HCT116 (cell line): ENCODE data around the gene KIRREL2. TPM values are rescaled to one million over a fixed set of nuclear protein-coding genes. Genes with fewer than 3 reads are reported as not detected.

ENCODE experiments used
- ATAC-seq: fragments of 200-7000 bp; cut with Tn5 transposase; 2 replicates; pipeline ENCODE4 v1.9.1; 2020; ENCODE audit warnings: mild to moderate bottlenecking, moderate library complexity
- BruUV-seq: library from RNA; stranded (reverse); fragments of 400-500 nt; replicated peaks from 2 replicates; lab custom pipeline; 2021; lab: Mats Ljungman, UMichigan
- CTCF ChIA-PET: fragments of 300-600 bp; sonication (Branson Sonifier 250); formaldehyde crosslinking; loops from one replicate; lab custom pipeline; 2021; ENCODE audit warnings: antibody characterized with exemption; lab: Charles Lee
- POLR2A ChIA-PET: fragments of 300-600, 350-600 bp; sonication (Branson Sonifier 250); formaldehyde crosslinking; loops from one replicate; lab custom pipeline; 2021; ENCODE audit warnings: antibody characterized with exemption; lab: Charles Lee
- RAD21 ChIA-PET, 2 experiments: fragments of 300-600 bp; sonication (Branson Sonifier 250); formaldehyde crosslinking; loops; one replicate each; lab custom pipeline; 2023; ENCODE audit warnings: low total read pairs in 2 of 2; ENCODE audit not compliant: uncharacterized antibody in 2 of 2, unreplicated experiment in 2 of 2, low non-redundant PET in 1 of 2; lab: Charles Lee
- DNase-seq: peaks from one replicate; pipeline ENCODE4 v3.0.0-alpha.2; 2010; ENCODE audit warnings: low read depth, low spot score
- H2AFZ ChIP-seq: fragments of 200-600 bp; shearing (Covaris generic), sonication (generic); 2 replicates; pipeline ENCODE4 v1.6.1; 2017; ENCODE audit warnings: low read depth, mixed run types, mixed read lengths, antibody characterized with exemption, low read length; ENCODE audit not compliant: poor library complexity, severe bottlenecking
- H3K27ac ChIP-seq: 2 replicates; pipeline ENCODE4 v1.5.1; 2012; ENCODE audit warnings: low read depth, low read length
- H3K27me3 ChIP-seq: fragments of 200-600 bp; sonication (generic); 2 replicates; pipeline ENCODE4 v1.6.1; 2016; ENCODE audit warnings: mixed run types, low read length, mixed read lengths; ENCODE audit not compliant: insufficient read depth
- H3K36me3 ChIP-seq, 2 experiments: fragments of 200-500 bp in 1 of 2; fragments of 200-600 bp in 1 of 2; sonication (Bioruptor generic) in 1 of 2; sonication (generic) in 1 of 2; 2 replicates each; pipeline versions ENCODE4 v1.5.1 to v1.6.1; 2014 to 2016; ENCODE audit warnings: low read length in 2 of 2, inconsistent platforms in 1 of 2, mixed read lengths in 1 of 2, mixed run types in 1 of 2; ENCODE audit not compliant: insufficient read depth in 2 of 2, control insufficient read depth in 1 of 2
- H3K4me1 ChIP-seq, 2 experiments: fragments of 200-600 bp in 1 of 2; sonication (generic) in 1 of 2; 2 replicates each; pipeline versions ENCODE4 v1.5.1 to v1.6.1; 2012 to 2017; ENCODE audit warnings: low read length in 2 of 2, inconsistent platforms in 1 of 2, mild to moderate bottlenecking in 1 of 2, mixed read lengths in 1 of 2, mixed run types in 1 of 2, moderate library complexity in 1 of 2; ENCODE audit not compliant: insufficient read depth in 2 of 2, control insufficient read depth in 1 of 2
- H3K4me2 ChIP-seq: fragments of 200-600 bp; sonication (generic); 2 replicates; pipeline ENCODE4 v1.6.1; 2017; ENCODE audit warnings: mixed run types, low read length, mixed read lengths
- H3K4me3 ChIP-seq, 2 experiments: fragments of 200-600 bp in 1 of 2; sonication (generic) in 1 of 2; replicated peaks in 1 of 2; 2 replicates each; pipeline ENCODE4 v1.5.1; 2011 to 2016; ENCODE audit warnings: low read length in 2 of 2, control low read depth in 1 of 2, low read depth in 1 of 2, mild to moderate bottlenecking in 1 of 2, mixed read lengths in 1 of 2, mixed run types in 1 of 2
- H3K79me2 ChIP-seq: fragments of 200-600 bp; sonication (generic); 2 replicates; pipeline ENCODE4 v1.6.1; 2017; ENCODE audit warnings: mild to moderate bottlenecking, mixed run types, low read length, moderate library complexity, mixed read lengths; ENCODE audit not compliant: insufficient read depth
- H3K9ac ChIP-seq: fragments of 200-600 bp; sonication (generic); 2 replicates; pipeline ENCODE4 v1.6.1; 2016; ENCODE audit warnings: low read length, mixed read lengths
- H3K9me2 ChIP-seq: fragments of 200-600 bp; sonication (generic), shearing (Covaris generic); 2 replicates; pipeline ENCODE4 v1.6.1; 2017; ENCODE audit warnings: mixed run types, mild to moderate bottlenecking, moderate library complexity; ENCODE audit not compliant: insufficient read depth
- H3K9me3 ChIP-seq, 2 experiments: fragments of 200-500 bp in 1 of 2; fragments of 200-600 bp in 1 of 2; sonication (Bioruptor generic) in 1 of 2; sonication (generic) in 1 of 2; 2 replicates each; pipeline ENCODE4 v1.6.1; 2014 to 2017; ENCODE audit warnings: low read length in 2 of 2, mixed read lengths in 2 of 2, inconsistent platforms in 1 of 2, low read depth in 1 of 2, mild to moderate bottlenecking in 1 of 2, mixed run types in 1 of 2, moderate library complexity in 1 of 2; ENCODE audit not compliant: control insufficient read depth in 1 of 2, insufficient read depth in 1 of 2
- H4K20me1 ChIP-seq: fragments of 200-600 bp; sonication (generic), shearing (Covaris generic); 2 replicates; pipeline ENCODE4 v1.6.1; 2017; ENCODE audit warnings: mixed run types, mild to moderate bottlenecking, moderate library complexity; ENCODE audit not compliant: insufficient read depth
- CTCF ChIP-seq, 3 experiments: fragments of 200-600 bp in 1 of 3; sonication (generic) in 1 of 3; IDR thresholded peaks in 2 of 3; conservative IDR thresholded peaks in 1 of 3; 2 replicates each; pipeline ENCODE4 v1.5.1; 2012 to 2017; ENCODE audit warnings: low read depth in 2 of 3, low read length in 2 of 3, antibody characterized with exemption in 1 of 3, borderline replicate concordance in 1 of 3, control low read depth in 1 of 3, mild to moderate bottlenecking in 1 of 3, mixed read lengths in 1 of 3, mixed run types in 1 of 3, moderate library complexity in 1 of 3; ENCODE audit not compliant: insufficient read depth in 1 of 3
- POLR2A ChIP-seq: IDR thresholded peaks from 2 replicates; pipeline ENCODE4 v1.7.0; 2011; ENCODE audit warnings: borderline replicate concordance; ENCODE audit not compliant: insufficient read depth, insufficient read length; ENCODE audit errors: extremely low read depth
- POLR2AphosphoS5 ChIP-seq: IDR thresholded peaks from 2 replicates; pipeline ENCODE4 v1.6.1; 2011; ENCODE audit warnings: mild to moderate bottlenecking, low read depth, low read length, moderate library complexity
- RAD21 ChIP-seq: IDR thresholded peaks from 2 replicates; pipeline ENCODE4 v1.6.1; 2012; ENCODE audit warnings: low read depth, mild to moderate bottlenecking
- intact Hi-C: fragments of 100-400 bp; cut with micrococcal nuclease; formaldehyde crosslinking; loops from 2 replicates; pipeline ENCODE4 v1.10.0; 2022
- total RNA-seq: library from RNA; stranded (reverse); gene quantifications from one replicate; pipeline ENCODE4 v1.2.1, GENCODE V29; 2021; ENCODE audit not compliant: unreplicated experiment

Gene KIRREL2
- total RNA-seq, 1 experiment from 2014 or later = 1.3 TPM

GRCh38 chr19:35882114-35882832, 25.6 kb downstream of the KIRREL2 start (continued):
- peak; percentile 49 to 85 (median 50); a peak in 5 of 6 replicates for TF ChIP-seq CTCF (IDR thresholded peaks at IDR 0.05 in 2 of 3, conservative IDR thresholded peaks at IDR 0.05 in 1 of 3; ENCODE audit: borderline replicate concordance in 1 of 3, insufficient read depth in 1 of 3, low read depth in 2 of 3, low read length in 2 of 3)
- no peak for TF ChIP-seq POLR2A
- peak; percentile 86 for TF ChIP-seq RAD21

GRCh38 chr19:35883882-35884281, 27.2 kb downstream of the KIRREL2 start:
- Histone ChIP-seq H4K20me1 (no peaks in the 10 kb centered on the region), H2AFZ (no peak overlapping the region), H3K9me3 (no peaks in the 10 kb centered on the region), H3K9me2 (no peaks in the 10 kb centered on the region), H3K36me3 (peaks cover 10 to 16% of the 10 kb centered on the region in 2 experiments; a peak in 3 of 4 replicates), H3K4me3 (no peak overlapping the region), H3K27ac (no peak overlapping the region), H3K27me3 (no peaks in the 10 kb centered on the region), H3K79me2 (no peaks in the 10 kb centered on the region), H3K4me1 (peaks cover 2 to 11% of the 10 kb centered on the region in 2 experiments; a peak in 2 of 4 replicates), H3K4me2 (no peak overlapping the region), H3K9ac (no peak overlapping the region)
- ChIA-PET RAD21 (interaction anchor here (1.2 to 2.6 kb wide), 2 partner anchors 47 to 48 kb away, joined by 4 to 16 read pairs; no protein-coding TSS in a partner anchor), CTCF (interaction anchor here (3.3 kb wide), 1 partner anchor 47 kb away, joined by 29 read pairs; no protein-coding TSS in a partner anchor), POLR2A (interaction anchor here (1.3 kb wide), 2 partner anchors 9 to 47 kb away, joined by 5 to 7 read pairs; no protein-coding TSS in a partner anchor)
- ATAC-seq (no peak), DNase-seq (no peak)
- intact Hi-C loops = loop anchor here (2.0 to 10.0 kb wide), 4 partner anchors 93 to 287 kb away; partner anchors contain the start of genes THAP8 and WDR62
- no TSS peak for BruUV-seq
- TF ChIP-seq POLR2A (no peak), POLR2AphosphoS5 (0 out of 2 replicates have a peak, but pooled peaks have one; percentile 5)
